ENCODE measurements around the gene ATP2C2.
A peak's percentile ranks its signal among the peaks of the same experiment; 100 is the strongest.

Gene ATP2C2

GRCh38 chr16:84471316-84471715 is 103.0 kb downstream of the ATP2C2 start:
- DNase-seq (ENCODE audit: low read depth), result no peak
- no peak for TF ChIP-seq CTCF (conservative IDR thresholded peaks at IDR 0.05; ENCODE audit: low read depth, low read length)
- no peak overlapping the region for H3K4me3 ChIP-seq (ENCODE audit: low read depth, low read length)

GRCh38 chr16:84471966-84472365 is 103.6 kb downstream of the ATP2C2 start:
- no peak for DNase-seq (ENCODE audit: low read depth)
- TF ChIP-seq CTCF (conservative IDR thresholded peaks at IDR 0.05; ENCODE audit: low read depth, low read length), result no peak
- H3K4me3 ChIP-seq (ENCODE audit: low read depth, low read length), result no peak overlapping the region

- TF ChIP-seq CTCF (conservative IDR thresholded peaks at IDR 0.05; ENCODE audit: low read depth, low read length), result no peak
- DNase-seq (ENCODE audit: low read depth), result no peak
- H3K4me3 ChIP-seq (ENCODE audit: low read depth, low read length), result no peak overlapping the region
Observed at GRCh38 chr16:84475643-84476240, 107.4 kb downstream of the ATP2C2 start.

GRCh38 chr16:84476401-84476800 is 108.1 kb downstream of the ATP2C2 start:
- DNase-seq (ENCODE audit: low read depth), result no peak

GRCh38 chr16:84477661-84478060 is 109.3 kb downstream of the ATP2C2 start:
- no peak for TF ChIP-seq CTCF (conservative IDR thresholded peaks at IDR 0.05; ENCODE audit: low read depth, low read length)
- DNase-seq (ENCODE audit: low read depth), result no peak
- no peak overlapping the region for H3K4me3 ChIP-seq (ENCODE audit: low read depth, low read length)

More at GRCh38 chr16:84476401-84476800, 108.1 kb downstream of the ATP2C2 start:
- no peak overlapping the region for H3K4me3 ChIP-seq (ENCODE audit: low read depth, low read length)
- no peak for TF ChIP-seq CTCF (conservative IDR thresholded peaks at IDR 0.05; ENCODE audit: low read depth, low read length)

GRCh38 chr16:84478172-84478947 is 110.0 kb downstream of the ATP2C2 start:
- no peak overlapping the region for H3K4me3 ChIP-seq (ENCODE audit: low read depth, low read length)
- peak; percentile 50 for DNase-seq (ENCODE audit: low read depth)
- no peak for TF ChIP-seq CTCF (conservative IDR thresholded peaks at IDR 0.05; ENCODE audit: low read depth, low read length)
